ENCODE data around the gene CSTPP1.

DNA sequence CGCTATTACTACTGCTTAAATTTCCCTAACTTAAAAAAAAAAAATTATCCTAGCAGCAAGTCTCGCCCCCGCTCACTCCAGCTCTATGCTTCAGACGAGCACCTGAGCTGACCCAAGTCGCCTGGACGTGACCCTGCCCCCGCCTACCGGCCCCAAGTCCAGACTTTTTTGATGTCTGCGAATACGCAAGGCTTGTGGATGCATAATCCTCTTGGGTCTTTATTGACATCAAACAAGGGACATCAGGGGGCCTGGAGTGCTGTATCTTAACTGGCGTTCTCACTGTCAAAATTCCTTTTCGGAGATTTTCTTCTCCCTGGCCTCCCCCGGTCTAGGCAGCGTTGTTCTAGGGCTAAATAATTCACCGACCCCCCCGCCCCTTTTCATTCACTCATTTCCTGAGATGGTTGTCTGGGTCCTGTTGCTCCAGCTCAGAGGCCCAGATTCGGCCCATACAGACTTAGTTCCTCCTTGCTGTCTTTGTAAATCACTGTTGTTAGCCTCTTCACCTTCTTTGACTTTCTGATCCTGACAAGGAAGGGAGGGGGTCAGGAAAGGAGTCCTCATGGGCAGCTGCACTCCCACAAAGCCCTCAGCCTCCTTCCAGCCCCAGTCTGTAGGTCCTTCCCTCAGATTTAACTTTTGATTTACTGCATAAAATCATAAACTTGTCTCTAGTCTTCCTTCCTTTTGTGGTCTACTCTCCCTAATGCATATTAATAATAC is 17.6 kb upstream of the CSTPP1 start:
- TF ChIP-seq, protein P1, sequence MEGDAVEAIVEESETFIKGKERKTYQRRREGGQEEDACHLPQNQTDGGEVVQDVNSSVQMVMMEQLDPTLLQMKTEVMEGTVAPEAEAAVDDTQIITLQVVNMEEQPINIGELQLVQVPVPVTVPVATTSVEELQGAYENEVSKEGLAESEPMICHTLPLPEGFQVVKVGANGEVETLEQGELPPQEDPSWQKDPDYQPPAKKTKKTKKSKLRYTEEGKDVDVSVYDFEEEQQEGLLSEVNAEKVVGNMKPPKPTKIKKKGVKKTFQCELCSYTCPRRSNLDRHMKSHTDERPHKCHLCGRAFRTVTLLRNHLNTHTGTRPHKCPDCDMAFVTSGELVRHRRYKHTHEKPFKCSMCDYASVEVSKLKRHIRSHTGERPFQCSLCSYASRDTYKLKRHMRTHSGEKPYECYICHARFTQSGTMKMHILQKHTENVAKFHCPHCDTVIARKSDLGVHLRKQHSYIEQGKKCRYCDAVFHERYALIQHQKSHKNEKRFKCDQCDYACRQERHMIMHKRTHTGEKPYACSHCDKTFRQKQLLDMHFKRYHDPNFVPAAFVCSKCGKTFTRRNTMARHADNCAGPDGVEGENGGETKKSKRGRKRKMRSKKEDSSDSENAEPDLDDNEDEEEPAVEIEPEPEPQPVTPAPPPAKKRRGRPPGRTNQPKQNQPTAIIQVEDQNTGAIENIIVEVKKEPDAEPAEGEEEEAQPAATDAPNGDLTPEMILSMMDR (conservative IDR thresholded peaks at IDR 0.05): no peak
- no peak; the same call in 1 of the 2 replicates for TF ChIP-seq EZH2 (IDR thresholded peaks at IDR 0.05; ENCODE audit: low read depth)
